Measurements from ENCODE around the gene SH3BP2.

SH3BP2 gene

GRCh38 chr4:2817701-2818350 lies 24.9 kb downstream of the SH3BP2 start:
- Mint-ChIP-seq H3K27me3 (ENCODE audit: low read depth, poor library complexity) (peaks cover 2% of the 10 kb centered on the region), H3K36me3 (ENCODE audit: low read depth) (peaks cover 18% of the 10 kb centered on the region), H3K4me1 (peaks cover 29% of the 10 kb centered on the region), H3K4me3 (peak overlapping the region; percentile 79), H3K27ac (no peak overlapping the region), H3K9me3 (peaks cover 18% of the 10 kb centered on the region)
- DNase-seq: peak; percentile 64
- no peak for TF ChIP-seq CTCF (IDR thresholded peaks at IDR 0.05)

- Mint-ChIP-seq H3K27ac (no peak overlapping the region), H3K4me3 (peak overlapping the region; percentile 83), H3K27me3 (ENCODE audit: low read depth, poor library complexity) (peaks cover 2% of the 10 kb centered on the region), H3K4me1 (peaks cover 24% of the 10 kb centered on the region), H3K36me3 (ENCODE audit: low read depth) (peaks cover 17% of the 10 kb centered on the region), H3K9me3 (peaks cover 18% of the 10 kb centered on the region)
- TF ChIP-seq CTCF (IDR thresholded peaks at IDR 0.05): no peak
- peak; percentile 51 for DNase-seq
Measured at GRCh38 chr4:2818351-2818939, 25.6 kb downstream of the SH3BP2 start.

GRCh38 chr4:2819244-2820215 lies 26.6 kb downstream of the SH3BP2 start:
- Mint-ChIP-seq H3K27ac (peak overlapping the region; percentile 64), H3K4me1 (peaks cover 20% of the 10 kb centered on the region), H3K27me3 (ENCODE audit: low read depth, poor library complexity) (peaks cover 2% of the 10 kb centered on the region), H3K36me3 (ENCODE audit: low read depth) (peaks cover 13% of the 10 kb centered on the region), H3K4me3 (peak overlapping the region; percentile 83), H3K9me3 (peaks cover 18% of the 10 kb centered on the region)
- no peak for DNase-seq
- TF ChIP-seq CTCF (IDR thresholded peaks at IDR 0.05): no peak

- no peak for TF ChIP-seq CTCF (IDR thresholded peaks at IDR 0.05)
- H3K4me1 Mint-ChIP-seq: peaks cover 20% of the 10 kb centered on the region
- H3K27me3 Mint-ChIP-seq (ENCODE audit: low read depth, poor library complexity): peaks cover 2% of the 10 kb centered on the region
- peaks cover 16% of the 10 kb centered on the region for H3K36me3 Mint-ChIP-seq (ENCODE audit: low read depth)
- no peak overlapping the region for H3K27ac Mint-ChIP-seq
- peak overlapping the region; percentile 83 for H3K4me3 Mint-ChIP-seq
- DNase-seq: no peak
- H3K9me3 Mint-ChIP-seq: peaks cover 17% of the 10 kb centered on the region
Measured at GRCh38 chr4:2820216-2820982, 27.5 kb downstream of the SH3BP2 start.

- Mint-ChIP-seq H3K27ac (no peak overlapping the region), H3K9me3 (no peaks in the 10 kb centered on the region), H3K27me3 (ENCODE audit: low read depth, poor library complexity) (no peaks in the 10 kb centered on the region), H3K36me3 (ENCODE audit: low read depth) (peaks cover 21% of the 10 kb centered on the region), H3K4me1 (peaks cover 12% of the 10 kb centered on the region), H3K4me3 (no peak overlapping the region)
- no peak for DNase-seq
- TF ChIP-seq CTCF (IDR thresholded peaks at IDR 0.05): no peak
Measured at GRCh38 chr4:2822461-2823300, 29.8 kb downstream of the SH3BP2 start.
